ENCODE measurements around the gene PRLR. TPM values are rescaled to one million over a fixed set of nuclear protein-coding genes. Genes with fewer than 3 reads are reported as not detected.

Gene PRLR
- total and polyA plus RNA-seq, 4 donors, result 3.5 to 44.5 (median 14.3) TPM

- Histone ChIP-seq H3K27ac (ENCODE audit: low read depth in 1 of 2, low read length in 2 of 2) (no peak overlapping the region), H3K9ac (ENCODE audit: low read depth in 1 of 2, low read length in 2 of 2) (no peak overlapping the region), H3K36me3 (ENCODE audit: control insufficient read depth in 4 of 4, insufficient read depth in 3 of 4, low read depth in 1 of 4, low read length in 3 of 4) (no peaks in the 10 kb centered on the region), H3K9me3 (ENCODE audit: control insufficient read depth in 4 of 4, low read length in 3 of 4) (no peaks in the 10 kb centered on the region), H3K27me3 (ENCODE audit: control insufficient read depth in 4 of 4, insufficient read depth in 4 of 4, low read length in 3 of 4) (no peaks in the 10 kb centered on the region), H3K4me3 (ENCODE audit: low read depth in 1 of 3, low read length in 3 of 3) (no peak overlapping the region), H3K4me1 (ENCODE audit: control insufficient read depth in 4 of 4, insufficient read depth in 4 of 4, low read length in 3 of 4) (peaks cover 6 to 29% (median 13%) of the 10 kb centered on the region in 4 donors)
- 73% methylated on average over 3 of the region's 3 CpGs for WGBS
- TF ChIP-seq YY1 (IDR thresholded peaks at IDR 0.05) (no peak), HNF4A (conservative IDR thresholded peaks at IDR 0.05) (no peak), NR2F2 (IDR thresholded peaks at IDR 0.05) (no peak), MAX (IDR thresholded peaks at IDR 0.05) (no peak), GABPA (IDR thresholded peaks at IDR 0.05 in 1 of 2, conservative IDR thresholded peaks at IDR 0.05 in 1 of 2) (no peak), JUND (IDR thresholded peaks at IDR 0.05) (no peak), ATF3 (IDR thresholded peaks at IDR 0.05) (no peak)
- TF ChIP-seq, protein P1, sequence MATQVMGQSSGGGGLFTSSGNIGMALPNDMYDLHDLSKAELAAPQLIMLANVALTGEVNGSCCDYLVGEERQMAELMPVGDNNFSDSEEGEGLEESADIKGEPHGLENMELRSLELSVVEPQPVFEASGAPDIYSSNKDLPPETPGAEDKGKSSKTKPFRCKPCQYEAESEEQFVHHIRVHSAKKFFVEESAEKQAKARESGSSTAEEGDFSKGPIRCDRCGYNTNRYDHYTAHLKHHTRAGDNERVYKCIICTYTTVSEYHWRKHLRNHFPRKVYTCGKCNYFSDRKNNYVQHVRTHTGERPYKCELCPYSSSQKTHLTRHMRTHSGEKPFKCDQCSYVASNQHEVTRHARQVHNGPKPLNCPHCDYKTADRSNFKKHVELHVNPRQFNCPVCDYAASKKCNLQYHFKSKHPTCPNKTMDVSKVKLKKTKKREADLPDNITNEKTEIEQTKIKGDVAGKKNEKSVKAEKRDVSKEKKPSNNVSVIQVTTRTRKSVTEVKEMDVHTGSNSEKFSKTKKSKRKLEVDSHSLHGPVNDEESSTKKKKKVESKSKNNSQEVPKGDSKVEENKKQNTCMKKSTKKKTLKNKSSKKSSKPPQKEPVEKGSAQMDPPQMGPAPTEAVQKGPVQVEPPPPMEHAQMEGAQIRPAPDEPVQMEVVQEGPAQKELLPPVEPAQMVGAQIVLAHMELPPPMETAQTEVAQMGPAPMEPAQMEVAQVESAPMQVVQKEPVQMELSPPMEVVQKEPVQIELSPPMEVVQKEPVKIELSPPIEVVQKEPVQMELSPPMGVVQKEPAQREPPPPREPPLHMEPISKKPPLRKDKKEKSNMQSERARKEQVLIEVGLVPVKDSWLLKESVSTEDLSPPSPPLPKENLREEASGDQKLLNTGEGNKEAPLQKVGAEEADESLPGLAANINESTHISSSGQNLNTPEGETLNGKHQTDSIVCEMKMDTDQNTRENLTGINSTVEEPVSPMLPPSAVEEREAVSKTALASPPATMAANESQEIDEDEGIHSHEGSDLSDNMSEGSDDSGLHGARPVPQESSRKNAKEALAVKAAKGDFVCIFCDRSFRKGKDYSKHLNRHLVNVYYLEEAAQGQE (IDR thresholded peaks at IDR 0.05), result no peak
- DNase-seq (ENCODE audit: low spot score), result no peak
Observed at GRCh38 chr5:35096216-35096615, 134.1 kb downstream of the PRLR start.

GRCh38 chr5:35095366-35095765, 134.9 kb downstream of the PRLR start:
- Histone ChIP-seq H3K27ac (ENCODE audit: low read depth in 1 of 2, low read length in 2 of 2) (no peak overlapping the region), H3K4me1 (ENCODE audit: control insufficient read depth in 4 of 4, insufficient read depth in 4 of 4, low read length in 3 of 4) (peaks cover 6 to 29% (median 13%) of the 10 kb centered on the region in 4 donors), H3K9ac (ENCODE audit: low read depth in 1 of 2, low read length in 2 of 2) (no peak overlapping the region), H3K36me3 (ENCODE audit: control insufficient read depth in 4 of 4, insufficient read depth in 3 of 4, low read depth in 1 of 4, low read length in 3 of 4) (no peaks in the 10 kb centered on the region), H3K4me3 (ENCODE audit: low read depth in 1 of 3, low read length in 3 of 3) (no peak overlapping the region), H3K9me3 (ENCODE audit: control insufficient read depth in 4 of 4, low read length in 3 of 4) (no peaks in the 10 kb centered on the region), H3K27me3 (ENCODE audit: control insufficient read depth in 4 of 4, insufficient read depth in 4 of 4, low read length in 3 of 4) (no peaks in the 10 kb centered on the region)
- no peak for DNase-seq (ENCODE audit: low spot score)
- no peak for TF ChIP-seq NR2F2 (IDR thresholded peaks at IDR 0.05)
- TF ChIP-seq JUND (IDR thresholded peaks at IDR 0.05), result peak in 1 of 2 donors; percentile 37
- TF ChIP-seq, protein P2, sequence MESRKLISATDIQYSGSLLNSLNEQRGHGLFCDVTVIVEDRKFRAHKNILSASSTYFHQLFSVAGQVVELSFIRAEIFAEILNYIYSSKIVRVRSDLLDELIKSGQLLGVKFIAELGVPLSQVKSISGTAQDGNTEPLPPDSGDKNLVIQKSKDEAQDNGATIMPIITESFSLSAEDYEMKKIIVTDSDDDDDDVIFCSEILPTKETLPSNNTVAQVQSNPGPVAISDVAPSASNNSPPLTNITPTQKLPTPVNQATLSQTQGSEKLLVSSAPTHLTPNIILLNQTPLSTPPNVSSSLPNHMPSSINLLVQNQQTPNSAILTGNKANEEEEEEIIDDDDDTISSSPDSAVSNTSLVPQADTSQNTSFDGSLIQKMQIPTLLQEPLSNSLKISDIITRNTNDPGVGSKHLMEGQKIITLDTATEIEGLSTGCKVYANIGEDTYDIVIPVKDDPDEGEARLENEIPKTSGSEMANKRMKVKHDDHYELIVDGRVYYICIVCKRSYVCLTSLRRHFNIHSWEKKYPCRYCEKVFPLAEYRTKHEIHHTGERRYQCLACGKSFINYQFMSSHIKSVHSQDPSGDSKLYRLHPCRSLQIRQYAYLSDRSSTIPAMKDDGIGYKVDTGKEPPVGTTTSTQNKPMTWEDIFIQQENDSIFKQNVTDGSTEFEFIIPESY (IDR thresholded peaks at IDR 0.05), result no peak
- peak; percentile 51 for TF ChIP-seq MAX (IDR thresholded peaks at IDR 0.05)
- TF ChIP-seq, protein P1 (IDR thresholded peaks at IDR 0.05), result no peak
- TF ChIP-seq FOXA1 (IDR thresholded peaks at IDR 0.05), result no peak
- TF ChIP-seq SP1 (IDR thresholded peaks at IDR 0.05), result no peak
- TF ChIP-seq YY1 (IDR thresholded peaks at IDR 0.05), result peak; percentile 60
- peak in 1 of 2 donors; percentile 80 for TF ChIP-seq RXRA (IDR thresholded peaks at IDR 0.05)
- TF ChIP-seq FOXA2 (IDR thresholded peaks at IDR 0.05), result no peak
- peak in 1 of 2 donors; percentile 12 for TF ChIP-seq RAD21 (IDR thresholded peaks at IDR 0.05)
- TF ChIP-seq EGR1 (IDR thresholded peaks at IDR 0.05; ENCODE audit: low read depth in 2 of 2), result no peak
- no peak for TF ChIP-seq TAF1 (conservative IDR thresholded peaks at IDR 0.05)
- no peak for TF ChIP-seq HNF4G (IDR thresholded peaks at IDR 0.05)
- no peak for TF ChIP-seq GABPA (IDR thresholded peaks at IDR 0.05 in 1 of 2, conservative IDR thresholded peaks at IDR 0.05 in 1 of 2)
- TF ChIP-seq ATF3 (IDR thresholded peaks at IDR 0.05), result no peak
- TF ChIP-seq CTCF (IDR thresholded peaks at IDR 0.05; ENCODE audit: low read depth, low read length, missing input control), result no peak
- peak; percentile 47 to 83 for TF ChIP-seq HNF4A (conservative IDR thresholded peaks at IDR 0.05)
- WGBS, result 66% methylated on average over 3 of the region's 3 CpGs

All from liver (tissue), 9 donors.